ENCODE data around the gene SLC49A3. TPM values are rescaled to one million over a fixed set of nuclear protein-coding genes. Genes with fewer than 3 reads are reported as not detected.

Gene SLC49A3
- total RNA-seq, 4 donors from 2014 or later: 14.9 to 27.1 (median 18.3) TPM

DNA sequence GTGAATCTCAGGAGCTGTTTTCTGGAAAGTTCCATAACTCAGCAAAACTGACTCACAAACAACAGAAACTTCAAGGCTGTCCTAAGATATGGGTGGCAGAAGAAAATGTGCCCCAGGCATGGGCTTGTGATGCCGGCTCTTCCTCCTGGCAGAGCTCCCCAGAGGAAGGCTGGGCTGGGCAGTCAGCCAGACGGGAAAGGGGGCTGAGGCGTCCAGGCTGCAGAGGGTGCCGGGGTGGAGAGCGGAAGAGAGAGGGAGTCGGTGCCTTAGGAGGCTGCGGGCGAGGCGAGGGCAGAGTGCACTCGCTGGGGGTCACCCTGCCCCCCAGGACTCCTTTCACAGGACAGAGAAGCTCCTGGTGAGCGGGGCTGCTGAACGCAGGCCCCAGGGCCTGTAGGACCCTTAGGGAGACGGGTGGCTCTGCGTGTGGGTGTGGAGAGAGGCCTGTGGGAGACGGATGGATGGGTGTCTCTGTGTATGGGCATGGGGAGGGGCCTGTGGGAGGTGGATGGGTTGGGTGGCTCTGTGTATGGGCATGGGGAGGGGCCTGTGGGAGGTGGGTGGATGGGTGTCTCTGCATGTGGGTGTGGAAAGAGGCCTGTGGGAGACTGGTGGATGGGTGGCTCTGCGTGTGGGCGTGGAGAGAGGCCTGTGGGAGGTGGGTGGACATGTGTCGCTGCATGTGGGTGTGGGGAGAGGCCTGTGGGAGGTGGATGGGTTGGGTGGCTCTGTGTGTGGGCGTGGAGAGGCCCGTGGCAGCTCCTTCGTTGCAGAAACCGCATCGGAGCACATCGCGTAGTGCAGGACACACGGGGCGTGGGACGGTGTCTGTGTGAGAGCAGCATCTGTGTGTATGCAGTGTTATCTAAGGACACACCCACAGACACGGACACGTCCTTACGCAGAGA is 32.6 kb upstream of the SLC49A3 start:
- 75 to 78% methylated on average over 31 of the region's 31 CpGs for WGBS, 2 donors
- Histone ChIP-seq H3K4me3 (replicated peaks in 1 of 3) (no peak overlapping the region), H3K4me1 (no peaks in the 10 kb centered on the region), H3K36me3 (no peaks in the 10 kb centered on the region), H3K9me3 (no peaks in the 10 kb centered on the region), H3K27me3 (no peaks in the 10 kb centered on the region), H3K27ac (no peak overlapping the region)
- TF ChIP-seq, protein P1, sequence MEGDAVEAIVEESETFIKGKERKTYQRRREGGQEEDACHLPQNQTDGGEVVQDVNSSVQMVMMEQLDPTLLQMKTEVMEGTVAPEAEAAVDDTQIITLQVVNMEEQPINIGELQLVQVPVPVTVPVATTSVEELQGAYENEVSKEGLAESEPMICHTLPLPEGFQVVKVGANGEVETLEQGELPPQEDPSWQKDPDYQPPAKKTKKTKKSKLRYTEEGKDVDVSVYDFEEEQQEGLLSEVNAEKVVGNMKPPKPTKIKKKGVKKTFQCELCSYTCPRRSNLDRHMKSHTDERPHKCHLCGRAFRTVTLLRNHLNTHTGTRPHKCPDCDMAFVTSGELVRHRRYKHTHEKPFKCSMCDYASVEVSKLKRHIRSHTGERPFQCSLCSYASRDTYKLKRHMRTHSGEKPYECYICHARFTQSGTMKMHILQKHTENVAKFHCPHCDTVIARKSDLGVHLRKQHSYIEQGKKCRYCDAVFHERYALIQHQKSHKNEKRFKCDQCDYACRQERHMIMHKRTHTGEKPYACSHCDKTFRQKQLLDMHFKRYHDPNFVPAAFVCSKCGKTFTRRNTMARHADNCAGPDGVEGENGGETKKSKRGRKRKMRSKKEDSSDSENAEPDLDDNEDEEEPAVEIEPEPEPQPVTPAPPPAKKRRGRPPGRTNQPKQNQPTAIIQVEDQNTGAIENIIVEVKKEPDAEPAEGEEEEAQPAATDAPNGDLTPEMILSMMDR (IDR thresholded peaks at IDR 0.05): no peak
- TF ChIP-seq POLR2A (IDR thresholded peaks at IDR 0.05): no peak
- DNase-seq: no peak
- intact Hi-C loops (cut with DNase I): no loop called here

DNA sequence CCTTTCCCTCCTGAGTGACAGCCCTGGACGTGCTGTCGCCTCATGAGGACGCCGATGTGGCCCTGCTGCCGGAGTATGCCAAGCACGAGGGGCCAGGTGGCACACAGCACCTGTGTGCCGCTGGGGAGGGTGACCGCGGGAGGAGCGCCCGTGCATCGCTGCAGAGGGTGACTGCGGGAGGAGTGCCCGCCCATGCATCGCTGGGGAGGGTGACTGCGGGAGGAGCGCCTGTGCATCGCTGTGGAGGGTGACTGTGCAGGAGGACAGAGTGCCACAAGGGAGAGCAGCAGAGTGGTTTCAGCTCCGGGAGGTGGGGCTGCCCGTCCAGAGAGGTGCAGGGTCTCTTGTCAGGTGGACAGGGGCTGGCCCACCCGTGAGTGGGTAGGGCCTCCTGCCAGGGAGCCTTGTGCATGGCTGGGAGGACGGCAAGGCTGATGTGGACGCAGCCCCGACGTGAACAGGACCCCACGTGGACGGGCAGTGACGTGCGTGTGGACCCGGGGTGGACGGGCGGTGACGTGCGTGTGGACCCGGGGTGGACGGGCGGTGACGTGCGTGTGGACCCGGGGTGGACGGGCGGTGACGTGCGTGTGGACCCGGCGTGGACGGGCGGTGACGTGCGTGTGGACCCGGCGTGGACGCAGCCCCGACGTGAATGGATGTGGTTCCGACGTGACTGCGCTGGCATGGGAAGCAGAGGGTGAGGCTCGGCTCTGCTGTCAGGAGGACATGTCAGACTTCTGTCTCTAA is 31.3 kb upstream of the SLC49A3 start:
- Histone ChIP-seq H3K9me3 (no peaks in the 10 kb centered on the region), H3K4me1 (no peaks in the 10 kb centered on the region), H3K27ac (no peak overlapping the region), H3K4me3 (replicated peaks in 1 of 3) (no peak overlapping the region), H3K36me3 (no peaks in the 10 kb centered on the region), H3K27me3 (no peaks in the 10 kb centered on the region)
- 95% methylated on average over 53 to 56 of the region's 59 CpGs for WGBS, 2 donors
- intact Hi-C loops (cut with DNase I): no loop called here
- DNase-seq: no peak
- TF ChIP-seq, protein P1 (IDR thresholded peaks at IDR 0.05): no peak
- TF ChIP-seq POLR2A (IDR thresholded peaks at IDR 0.05): no peak

DNA sequence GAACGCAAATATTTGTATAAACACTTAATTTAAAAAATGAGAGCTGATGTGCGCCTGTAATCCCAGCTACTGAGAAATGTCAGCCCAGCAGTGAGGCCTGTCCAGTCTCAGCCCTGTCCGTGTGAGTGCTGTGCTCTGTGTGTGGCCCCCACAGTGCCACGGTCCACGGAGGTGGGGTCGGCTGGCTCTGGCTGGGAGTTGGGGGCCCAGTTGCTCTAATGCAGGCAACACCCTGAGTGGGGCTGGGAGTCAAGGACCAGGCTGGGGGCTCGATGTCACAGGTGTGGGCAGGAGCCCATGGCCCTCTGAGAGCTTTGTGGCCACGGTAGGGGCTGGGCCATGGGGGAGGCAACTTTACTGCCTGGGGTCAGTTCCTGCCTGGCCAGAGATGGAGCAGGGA is 29.5 kb upstream of the SLC49A3 start:
- no peaks in the 10 kb centered on the region for H3K9me3 ChIP-seq
- no peak for DNase-seq
- H3K27me3 ChIP-seq: no peaks in the 10 kb centered on the region
- intact Hi-C loops (cut with DNase I): no loop called here
- no peak overlapping the region for H3K27ac ChIP-seq
- 87 to 97% methylated on average over 8 of the region's 8 CpGs for WGBS, 2 donors
- no peaks in the 10 kb centered on the region for H3K4me1 ChIP-seq
- H3K36me3 ChIP-seq: no peaks in the 10 kb centered on the region
- no peak overlapping the region for H3K4me3 ChIP-seq (replicated peaks in 1 of 3)
- TF ChIP-seq POLR2A (IDR thresholded peaks at IDR 0.05): no peak

DNA sequence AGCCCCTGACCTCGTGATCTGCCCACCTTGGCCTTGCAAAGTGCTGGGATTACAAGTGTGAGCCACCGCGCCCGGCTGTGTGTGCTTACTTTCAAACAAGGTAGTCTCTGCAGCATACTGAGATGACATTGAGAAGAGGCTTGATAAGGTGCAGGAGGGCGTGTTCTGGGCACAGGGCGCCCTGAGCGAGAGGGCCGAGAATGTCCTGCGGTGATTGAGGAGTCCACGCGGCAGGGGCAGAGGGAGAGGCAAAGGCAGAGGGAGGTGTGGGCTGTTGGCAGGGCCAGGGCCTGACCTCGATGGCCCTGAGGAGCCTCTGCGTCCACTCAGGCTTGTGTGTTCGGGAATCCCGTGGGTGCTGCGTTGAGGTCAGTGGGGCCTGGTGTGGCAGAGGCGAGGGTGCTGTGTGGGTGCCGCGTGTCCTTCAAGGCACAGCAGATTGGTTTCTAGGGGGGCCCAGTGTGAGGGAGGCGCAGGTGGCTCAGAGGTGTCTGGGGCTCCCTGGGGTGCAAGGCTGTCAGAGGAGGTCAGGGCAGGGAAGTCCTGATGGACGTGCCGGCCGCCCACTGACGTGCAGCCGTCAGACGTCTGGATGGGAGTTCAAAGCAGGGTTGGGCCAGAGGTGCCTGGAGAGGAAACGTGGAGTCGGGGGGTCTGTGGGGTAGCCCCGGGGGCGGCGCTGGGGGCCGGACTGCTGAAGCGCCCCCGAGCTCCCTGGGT is 28.8 kb upstream of the SLC49A3 start:
- no peak for DNase-seq
- 88 to 94% methylated on average over 16 to 32 of the region's 34 CpGs for WGBS, 2 donors
- Histone ChIP-seq H3K36me3 (no peaks in the 10 kb centered on the region), H3K9me3 (no peaks in the 10 kb centered on the region), H3K27me3 (no peaks in the 10 kb centered on the region), H3K27ac (no peak overlapping the region), H3K4me1 (no peaks in the 10 kb centered on the region), H3K4me3 (replicated peaks in 1 of 3) (no peak overlapping the region)
- no peak for TF ChIP-seq POLR2A (IDR thresholded peaks at IDR 0.05)
- TF ChIP-seq, protein P1 (IDR thresholded peaks at IDR 0.05): no peak
- intact Hi-C loops (cut with DNase I): no loop called here

DNA sequence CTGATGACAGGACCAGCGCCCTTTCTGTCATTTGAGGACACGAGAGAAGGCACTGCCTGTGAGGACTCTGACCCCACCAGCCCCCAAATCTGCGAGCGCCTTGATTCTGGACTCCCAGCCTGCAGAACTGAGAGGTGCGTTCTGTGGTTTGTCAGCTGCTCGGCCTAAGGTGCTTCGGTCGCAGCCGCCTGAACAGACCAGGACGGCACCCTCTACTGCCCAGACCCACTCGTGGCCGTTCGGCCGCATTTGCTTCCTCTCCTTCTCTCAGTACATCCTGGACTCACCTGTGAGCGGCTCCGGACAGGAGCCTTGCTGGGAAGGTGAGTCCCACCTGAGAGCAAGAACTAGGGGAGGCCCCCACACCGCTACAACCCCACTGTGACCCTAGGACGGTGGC is 25.1 kb upstream of the SLC49A3 start:
- Histone ChIP-seq H3K36me3 (no peaks in the 10 kb centered on the region), H3K4me1 (no peaks in the 10 kb centered on the region), H3K4me3 (replicated peaks in 1 of 3) (no peak overlapping the region), H3K27me3 (no peaks in the 10 kb centered on the region), H3K9me3 (no peaks in the 10 kb centered on the region), H3K27ac (no peak overlapping the region)
- DNase-seq: no peak
- TF ChIP-seq POLR2A (IDR thresholded peaks at IDR 0.05): no peak
- TF ChIP-seq, protein P1 (IDR thresholded peaks at IDR 0.05): no peak
- intact Hi-C loops (cut with DNase I): no loop called here
- 93 to 96% methylated on average over 16 to 18 of the region's 18 CpGs for WGBS, 2 donors
